ENCODE results near the gene EGLN1.

DNA sequence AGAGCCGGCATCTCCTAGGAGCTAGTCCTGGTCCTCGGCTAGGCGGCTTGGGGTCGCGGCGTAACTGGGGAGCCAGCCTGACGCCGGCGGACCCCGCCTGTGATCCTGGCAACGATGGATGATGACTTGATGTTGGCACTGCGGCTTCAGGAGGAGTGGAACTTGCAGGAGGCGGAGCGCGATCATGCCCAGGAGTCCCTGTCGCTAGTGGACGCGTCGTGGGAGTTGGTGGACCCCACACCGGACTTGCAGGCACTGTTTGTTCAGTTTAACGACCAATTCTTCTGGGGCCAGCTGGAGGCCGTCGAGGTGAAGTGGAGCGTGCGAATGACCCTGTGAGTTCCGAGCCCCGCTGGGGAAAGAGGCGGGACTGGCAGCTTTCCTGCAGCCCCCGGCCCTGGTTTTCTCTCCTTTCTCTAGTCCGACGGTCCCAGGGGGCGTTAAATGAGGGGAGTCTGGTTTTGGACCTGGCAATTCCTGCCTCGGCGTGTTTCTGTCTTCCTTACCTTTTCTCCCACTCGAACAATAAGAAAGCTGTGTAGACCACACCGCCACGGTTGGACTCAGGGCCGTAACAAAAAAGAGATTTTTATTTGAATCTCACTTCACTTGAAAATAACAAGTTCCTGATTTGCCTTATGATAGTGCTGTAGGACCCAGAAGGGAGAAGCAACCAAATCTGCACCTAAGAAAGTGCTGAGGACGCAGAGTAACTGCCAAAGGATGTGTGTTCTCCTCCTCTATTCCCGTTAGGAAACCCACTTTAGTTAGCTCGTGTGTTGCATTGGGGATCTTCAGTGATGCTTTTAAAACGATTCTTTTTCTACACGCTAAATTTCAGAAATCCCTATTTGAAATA, 83.6 kb downstream of the EGLN1 start, which contains the start of gene SPRTN:
- TF ChIP-seq CTCF (IDR thresholded peaks at IDR 0.05) (no peak), POLR2A (IDR thresholded peaks at IDR 0.05) (no peak)
